ENCODE measurements around the gene TOPBP1. TPM values are rescaled to one million over a fixed set of nuclear protein-coding genes. Genes with fewer than 3 reads are reported as not detected.

The TOPBP1 gene
- total and polyA plus RNA-seq, 9 of the 15 experiments (the other 6 are each of a cell fraction or from before 2014, with no cell fraction given) = 16.6 to 77.6 (median 58.2) TPM

DNA sequence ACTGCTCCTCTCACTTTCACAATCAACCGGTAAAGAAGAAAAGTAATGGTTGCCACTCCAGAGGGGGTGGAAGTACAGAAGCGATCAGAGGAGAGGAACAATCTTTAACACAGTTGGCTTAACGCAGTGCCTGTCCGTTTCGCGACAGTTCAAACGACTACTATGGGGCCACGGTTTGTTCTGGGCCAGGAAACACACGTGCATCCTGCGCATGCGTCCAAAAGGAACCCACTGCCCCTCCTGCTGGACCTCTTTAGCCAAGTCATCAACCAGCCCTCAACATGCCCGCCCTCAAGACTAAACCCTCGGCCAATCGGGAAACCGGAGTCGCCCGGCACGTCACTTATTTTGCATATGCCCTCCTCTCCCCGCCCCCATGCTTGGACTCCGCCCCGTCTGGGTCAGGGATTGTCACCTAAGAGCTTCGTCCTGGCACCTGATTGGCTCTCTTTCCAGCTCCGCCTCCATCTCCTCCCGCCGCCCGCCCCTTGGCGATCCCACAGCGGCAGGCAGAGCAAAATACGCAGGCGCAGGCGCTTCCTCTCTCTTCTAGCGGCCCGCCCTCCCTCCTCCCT is 88.6 kb downstream of the TOPBP1 start (continued):
- TF ChIP-seq, protein P1, sequence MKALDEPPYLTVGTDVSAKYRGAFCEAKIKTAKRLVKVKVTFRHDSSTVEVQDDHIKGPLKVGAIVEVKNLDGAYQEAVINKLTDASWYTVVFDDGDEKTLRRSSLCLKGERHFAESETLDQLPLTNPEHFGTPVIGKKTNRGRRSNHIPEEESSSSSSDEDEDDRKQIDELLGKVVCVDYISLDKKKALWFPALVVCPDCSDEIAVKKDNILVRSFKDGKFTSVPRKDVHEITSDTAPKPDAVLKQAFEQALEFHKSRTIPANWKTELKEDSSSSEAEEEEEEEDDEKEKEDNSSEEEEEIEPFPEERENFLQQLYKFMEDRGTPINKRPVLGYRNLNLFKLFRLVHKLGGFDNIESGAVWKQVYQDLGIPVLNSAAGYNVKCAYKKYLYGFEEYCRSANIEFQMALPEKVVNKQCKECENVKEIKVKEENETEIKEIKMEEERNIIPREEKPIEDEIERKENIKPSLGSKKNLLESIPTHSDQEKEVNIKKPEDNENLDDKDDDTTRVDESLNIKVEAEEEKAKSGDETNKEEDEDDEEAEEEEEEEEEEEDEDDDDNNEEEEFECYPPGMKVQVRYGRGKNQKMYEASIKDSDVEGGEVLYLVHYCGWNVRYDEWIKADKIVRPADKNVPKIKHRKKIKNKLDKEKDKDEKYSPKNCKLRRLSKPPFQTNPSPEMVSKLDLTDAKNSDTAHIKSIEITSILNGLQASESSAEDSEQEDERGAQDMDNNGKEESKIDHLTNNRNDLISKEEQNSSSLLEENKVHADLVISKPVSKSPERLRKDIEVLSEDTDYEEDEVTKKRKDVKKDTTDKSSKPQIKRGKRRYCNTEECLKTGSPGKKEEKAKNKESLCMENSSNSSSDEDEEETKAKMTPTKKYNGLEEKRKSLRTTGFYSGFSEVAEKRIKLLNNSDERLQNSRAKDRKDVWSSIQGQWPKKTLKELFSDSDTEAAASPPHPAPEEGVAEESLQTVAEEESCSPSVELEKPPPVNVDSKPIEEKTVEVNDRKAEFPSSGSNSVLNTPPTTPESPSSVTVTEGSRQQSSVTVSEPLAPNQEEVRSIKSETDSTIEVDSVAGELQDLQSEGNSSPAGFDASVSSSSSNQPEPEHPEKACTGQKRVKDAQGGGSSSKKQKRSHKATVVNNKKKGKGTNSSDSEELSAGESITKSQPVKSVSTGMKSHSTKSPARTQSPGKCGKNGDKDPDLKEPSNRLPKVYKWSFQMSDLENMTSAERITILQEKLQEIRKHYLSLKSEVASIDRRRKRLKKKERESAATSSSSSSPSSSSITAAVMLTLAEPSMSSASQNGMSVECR (CRISPR knock-in tag; IDR thresholded peaks at IDR 0.05) = no peak
- TF ChIP-seq, protein P2, sequence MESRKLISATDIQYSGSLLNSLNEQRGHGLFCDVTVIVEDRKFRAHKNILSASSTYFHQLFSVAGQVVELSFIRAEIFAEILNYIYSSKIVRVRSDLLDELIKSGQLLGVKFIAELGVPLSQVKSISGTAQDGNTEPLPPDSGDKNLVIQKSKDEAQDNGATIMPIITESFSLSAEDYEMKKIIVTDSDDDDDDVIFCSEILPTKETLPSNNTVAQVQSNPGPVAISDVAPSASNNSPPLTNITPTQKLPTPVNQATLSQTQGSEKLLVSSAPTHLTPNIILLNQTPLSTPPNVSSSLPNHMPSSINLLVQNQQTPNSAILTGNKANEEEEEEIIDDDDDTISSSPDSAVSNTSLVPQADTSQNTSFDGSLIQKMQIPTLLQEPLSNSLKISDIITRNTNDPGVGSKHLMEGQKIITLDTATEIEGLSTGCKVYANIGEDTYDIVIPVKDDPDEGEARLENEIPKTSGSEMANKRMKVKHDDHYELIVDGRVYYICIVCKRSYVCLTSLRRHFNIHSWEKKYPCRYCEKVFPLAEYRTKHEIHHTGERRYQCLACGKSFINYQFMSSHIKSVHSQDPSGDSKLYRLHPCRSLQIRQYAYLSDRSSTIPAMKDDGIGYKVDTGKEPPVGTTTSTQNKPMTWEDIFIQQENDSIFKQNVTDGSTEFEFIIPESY (CRISPR knock-in tag; IDR thresholded peaks at IDR 0.05) = no peak
- TF ChIP-seq, protein P3, sequence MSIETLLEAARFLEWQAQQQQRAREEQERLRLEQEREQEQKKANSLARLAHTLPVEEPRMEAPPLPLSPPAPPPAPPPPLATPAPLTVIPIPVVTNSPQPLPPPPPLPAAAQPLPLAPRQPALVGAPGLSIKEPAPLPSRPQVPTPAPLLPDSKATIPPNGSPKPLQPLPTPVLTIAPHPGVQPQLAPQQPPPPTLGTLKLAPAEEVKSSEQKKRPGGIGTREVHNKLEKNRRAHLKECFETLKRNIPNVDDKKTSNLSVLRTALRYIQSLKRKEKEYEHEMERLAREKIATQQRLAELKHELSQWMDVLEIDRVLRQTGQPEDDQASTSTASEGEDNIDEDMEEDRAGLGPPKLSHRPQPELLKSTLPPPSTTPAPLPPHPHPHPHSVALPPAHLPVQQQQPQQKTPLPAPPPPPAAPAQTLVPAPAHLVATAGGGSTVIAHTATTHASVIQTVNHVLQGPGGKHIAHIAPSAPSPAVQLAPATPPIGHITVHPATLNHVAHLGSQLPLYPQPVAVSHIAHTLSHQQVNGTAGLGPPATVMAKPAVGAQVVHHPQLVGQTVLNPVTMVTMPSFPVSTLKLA (conservative IDR thresholded peaks at IDR 0.05) = peak; percentile 45 to 68; a peak in 2 of 4 replicates
- TF ChIP-seq TAF7 (tag; IDR thresholded peaks at IDR 0.05) (peak; percentile 71), MAFG (tag; conservative IDR thresholded peaks at IDR 0.05) (peak; percentile 36), GABPA (tag; conservative IDR thresholded peaks at IDR 0.05; ENCODE audit: low read depth) (no peak), TGIF2 (CRISPR knock-in tag; IDR thresholded peaks at IDR 0.05) (no peak), HDAC1 (IDR thresholded peaks at IDR 0.05) (no peak; a peak in 1 of 4 replicates), U2AF2 (optimal IDR thresholded peaks at IDR 0.05; ENCODE audit: low read depth, low read length) (no peak), MAFK (IDR thresholded peaks at IDR 0.05; ENCODE audit: low read length) (peak; percentile 69), ETS2 (tag; IDR thresholded peaks at IDR 0.05; ENCODE audit: borderline replicate concordance, poor library complexity, severe bottlenecking) (no peak), ZFPM2 (CRISPR knock-in tag; IDR thresholded peaks at IDR 0.05) (no peak), POLR3G (IDR thresholded peaks at IDR 0.05; ENCODE audit: extremely low read depth, insufficient read length, insufficient replicate concordance) (no peak), MXI1 (IDR thresholded peaks at IDR 0.05; ENCODE audit: low read depth, low read length) (no peak), ZNF224 (CRISPR knock-in tag; IDR thresholded peaks at IDR 0.05) (no peak)
- TF ChIP-seq, protein P4, sequence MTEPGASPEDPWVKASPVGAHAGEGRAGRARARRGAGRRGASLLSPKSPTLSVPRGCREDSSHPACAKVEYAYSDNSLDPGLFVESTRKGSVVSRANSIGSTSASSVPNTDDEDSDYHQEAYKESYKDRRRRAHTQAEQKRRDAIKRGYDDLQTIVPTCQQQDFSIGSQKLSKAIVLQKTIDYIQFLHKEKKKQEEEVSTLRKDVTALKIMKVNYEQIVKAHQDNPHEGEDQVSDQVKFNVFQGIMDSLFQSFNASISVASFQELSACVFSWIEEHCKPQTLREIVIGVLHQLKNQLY (CRISPR knock-in tag; conservative IDR thresholded peaks at IDR 0.05) = no peak
- TF ChIP-seq, protein P5, sequence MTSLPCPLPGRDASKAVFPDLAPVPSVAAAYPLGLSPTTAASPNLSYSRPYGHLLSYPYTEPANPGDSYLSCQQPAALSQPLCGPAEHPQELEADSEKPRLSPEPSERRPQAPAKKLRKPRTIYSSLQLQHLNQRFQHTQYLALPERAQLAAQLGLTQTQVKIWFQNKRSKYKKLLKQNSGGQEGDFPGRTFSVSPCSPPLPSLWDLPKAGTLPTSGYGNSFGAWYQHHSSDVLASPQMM (CRISPR knock-in tag; IDR thresholded peaks at IDR 0.05) = no peak
